ENCODE results near the gene ZKSCAN4. TPM values are rescaled to one million over a fixed set of nuclear protein-coding genes. Genes with fewer than 3 reads are reported as not detected.

The ZKSCAN4 gene
- total RNA-seq (2021) (6.4 to 7.3 TPM (median 7.0 TPM) in 3 replicates), Bru-seq, nascent RNA (percentile 85 among the genes with signal in this experiment)
- long read RNA-seq, experiment 1, transcript ZKSCAN4-201 (5 exons, 2,375 nt), result major isoform, 8 of 14 reads
- long read RNA-seq, experiment 1, partial matches to known transcripts, result 1 of 14 reads
- long read RNA-seq, experiment 1, other reads (novel, unspliced or antisense), result 5 of 14 reads
- long read RNA-seq, experiment 2, partial matches to known transcripts, result 0 of 3 reads
- long read RNA-seq, experiment 2, other reads (novel, unspliced or antisense), result 2 of 3 reads
- long read RNA-seq, experiment 3, transcript ZKSCAN4-201 (5 exons, 2,375 nt), result major isoform, 10 of 19 reads
- long read RNA-seq, experiment 3, partial matches to known transcripts, result 1 of 19 reads
- long read RNA-seq, experiment 3, other reads (novel, unspliced or antisense), result 8 of 19 reads

- Mint-ChIP-seq H3K27me3 (ENCODE audit: low read depth) (peaks cover 18% of the 10 kb centered on the region), H3K9me3 (no peaks in the 10 kb centered on the region), H3K4me3 (peak within 1 kb of the TSS; percentile 99), H3K36me3 (peaks cover 13% of the 10 kb centered on the region), H3K4me1 (peaks cover 12% of the 10 kb centered on the region), H3K27ac (peak within 1 kb of the TSS; percentile 80)
- POLR2A ChIA-PET, result interaction anchor here (0.7 to 1.7 kb wide), 6 partner anchors 9 to 132 kb away, joined by 3 to 13 read pairs (median 4); partner anchors contain the start of genes ZKSCAN8 and ZSCAN26
- CTCF ChIA-PET, result interaction anchor here (1.0 to 2.3 kb wide), 4 partner anchors 15 to 131 kb away, joined by 3 to 19 read pairs (median 8); partner anchors contain the start of gene ZSCAN26
- DNase-seq (ENCODE audit: low spot score), result peak; percentile 79
- ATAC-seq, result peak; percentile 92
- no peak for TF ChIP-seq ATF1 (CRISPR knock-in tag; IDR thresholded peaks at IDR 0.05)
- TF ChIP-seq FOXK1 (CRISPR knock-in tag; IDR thresholded peaks at IDR 0.05), result 0 out of 2 replicates have a peak, but pooled peaks have one; percentile 40
- TF ChIP-seq GABPB1 (CRISPR knock-in tag; IDR thresholded peaks at IDR 0.05), result peak; percentile 67
- 0 out of 2 replicates have a peak, but pooled peaks have one; percentile 30 for TF ChIP-seq MAX (CRISPR knock-in tag; IDR thresholded peaks at IDR 0.05)
These were observed at the start of gene ZKSCAN4 for GRCh38 chr6:28252009-28252975. Gene ZKSCAN4, minus strand, starts transcription at chr6:28252269. Its CDS starts 289 bp downstream, at chr6:28251980.

GRCh38 chr6:28296520-28297060 lies 44.5 kb upstream of the ZKSCAN4 start:
- Mint-ChIP-seq H3K9me3 (no peaks in the 10 kb centered on the region), H3K4me3 (no peak overlapping the region), H3K27ac (no peak overlapping the region), H3K36me3 (peaks cover 9% of the 10 kb centered on the region), H3K27me3 (ENCODE audit: low read depth) (no peaks in the 10 kb centered on the region), H3K4me1 (no peaks in the 10 kb centered on the region)
- ATAC-seq (no peak), DNase-seq (ENCODE audit: low spot score) (no peak)
- TF ChIP-seq NFYB (CRISPR knock-in tag; conservative IDR thresholded peaks at IDR 0.05; ENCODE audit: low read depth) (no peak), OVOL2 (CRISPR knock-in tag; IDR thresholded peaks at IDR 0.05; ENCODE audit: borderline replicate concordance) (no peak), GTF2I (CRISPR knock-in tag; conservative IDR thresholded peaks at IDR 0.05) (no peak), EMX1 (CRISPR knock-in tag; IDR thresholded peaks at IDR 0.05) (no peak)
- ChIA-PET POLR2A (interaction anchor here (0.6 kb wide), 1 partner anchor 262 kb away, joined by 3 read pairs; no protein-coding TSS in a partner anchor), CTCF (no interaction called here)

GRCh38 chr6:28295326-28295725 lies 43.3 kb upstream of the ZKSCAN4 start:
- peaks cover 16% of the 10 kb centered on the region for H3K36me3 Mint-ChIP-seq
- no peaks in the 10 kb centered on the region for H3K9me3 Mint-ChIP-seq
- ChIA-PET POLR2A (no interaction called here), CTCF (no interaction called here)
- H3K4me3 Mint-ChIP-seq, result no peak overlapping the region
- TF ChIP-seq ERG (CRISPR knock-in tag; IDR thresholded peaks at IDR 0.05) (no peak), JAZF1 (CRISPR knock-in tag; IDR thresholded peaks at IDR 0.05) (no peak), ZNF423 (CRISPR knock-in tag; IDR thresholded peaks at IDR 0.05) (no peak), HMGA2 (CRISPR knock-in tag; IDR thresholded peaks at IDR 0.05) (no peak), ZNF138 (CRISPR knock-in tag; conservative IDR thresholded peaks at IDR 0.05) (no peak), TCF7 (CRISPR knock-in tag; IDR thresholded peaks at IDR 0.05; ENCODE audit: low read depth) (no peak), IRF1 (CRISPR knock-in tag; IDR thresholded peaks at IDR 0.05) (no peak), ETV6 (CRISPR knock-in tag; IDR thresholded peaks at IDR 0.05) (no peak), FOXP4 (CRISPR knock-in tag; IDR thresholded peaks at IDR 0.05) (no peak), NR2C2 (CRISPR knock-in tag; IDR thresholded peaks at IDR 0.05) (no peak), TEAD1 (CRISPR knock-in tag; IDR thresholded peaks at IDR 0.05) (no peak), E2F5 (CRISPR knock-in tag; IDR thresholded peaks at IDR 0.05) (no peak), ZNF121 (CRISPR knock-in tag; IDR thresholded peaks at IDR 0.05) (no peak), ATF1 (CRISPR knock-in tag; IDR thresholded peaks at IDR 0.05) (no peak), TEAD4 (CRISPR knock-in tag; IDR thresholded peaks at IDR 0.05) (no peak), GTF2I (CRISPR knock-in tag; conservative IDR thresholded peaks at IDR 0.05) (no peak), ZMAT4 (CRISPR knock-in tag; IDR thresholded peaks at IDR 0.05) (no peak)
- H3K27ac Mint-ChIP-seq, result no peak overlapping the region
- no peak for ATAC-seq
- H3K4me1 Mint-ChIP-seq, result no peaks in the 10 kb centered on the region
- H3K27me3 Mint-ChIP-seq (ENCODE audit: low read depth), result no peaks in the 10 kb centered on the region
- no peak for DNase-seq (ENCODE audit: low spot score)
